GM21360 (cell line): ENCODE measurements around the gene ALPL.

ENCODE experiments used
- ATAC-seq: cut with Tn5 transposase; IDR thresholded peaks from one replicate; pipeline ENCODE4 v1.9.1; 2021; ENCODE audit warnings: mild to moderate bottlenecking, moderate library complexity; ENCODE audit not compliant: unreplicated experiment

Gene ALPL

DNA sequence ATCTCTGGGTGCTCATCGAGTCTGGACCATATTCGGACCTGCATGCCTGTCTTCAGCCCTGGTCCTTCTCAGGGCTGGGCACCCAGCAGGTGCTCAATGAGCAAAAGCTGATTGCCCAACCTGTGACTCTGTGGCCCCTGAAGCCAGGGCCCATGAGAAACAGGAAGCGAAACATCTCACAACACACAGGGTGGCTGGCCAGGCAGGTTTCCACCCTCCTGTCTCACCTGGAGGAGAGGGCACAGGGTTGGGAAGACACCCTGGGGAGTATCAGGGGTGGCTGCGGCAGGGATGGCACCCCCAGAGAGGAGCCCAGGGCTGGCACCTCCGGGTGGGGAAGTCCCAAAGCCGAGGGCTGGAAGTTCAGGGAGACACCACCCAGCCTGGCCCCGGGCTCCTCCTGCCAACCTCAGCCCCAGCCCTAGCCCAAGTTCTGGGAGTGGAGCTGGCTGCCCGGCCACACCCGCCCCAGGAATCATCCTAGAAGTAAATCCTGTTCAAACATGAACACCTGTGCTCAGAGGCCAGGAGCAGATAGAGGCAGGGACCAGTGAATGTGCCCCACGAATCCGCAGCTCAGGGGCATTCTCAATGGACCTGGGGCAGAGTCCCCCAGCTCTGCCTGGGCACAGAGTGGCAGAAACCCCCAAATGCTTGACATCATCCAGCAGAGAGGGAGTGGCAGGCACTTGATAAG is 105.3 kb downstream of the ALPL start:
- no peak for ATAC-seq

DNA sequence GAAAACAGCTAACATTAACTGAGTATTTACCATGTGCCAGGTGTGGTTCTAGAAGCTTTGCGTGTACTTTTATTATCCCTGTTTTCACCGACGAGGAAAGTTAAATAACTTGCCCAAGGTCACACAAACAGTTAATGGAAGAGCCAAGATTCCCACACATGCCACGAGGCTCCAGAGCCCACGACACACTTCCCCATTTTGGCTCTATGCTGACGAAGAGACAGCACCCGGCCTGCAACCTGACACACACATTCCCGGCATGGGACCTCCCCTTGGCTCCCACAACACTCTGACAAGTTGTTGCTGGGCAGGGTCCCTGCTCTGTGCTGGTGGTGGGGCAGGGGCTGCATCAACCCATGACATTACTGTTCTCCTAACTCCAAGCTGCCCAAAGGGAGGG is 107.1 kb downstream of the ALPL start:
- no peak for ATAC-seq

GRCh38 chr1:21617126-21617738 is 108.0 kb downstream of the ALPL start:
- ATAC-seq: no peak

- ATAC-seq: no peak
Observed at GRCh38 chr1:21618059-21618458, 108.8 kb downstream of the ALPL start.

GRCh38 chr1:21618561-21619374 is 109.5 kb downstream of the ALPL start:
- ATAC-seq: no peak

- no peak for ATAC-seq
Observed at GRCh38 chr1:21619375-21619947, 110.2 kb downstream of the ALPL start.

DNA sequence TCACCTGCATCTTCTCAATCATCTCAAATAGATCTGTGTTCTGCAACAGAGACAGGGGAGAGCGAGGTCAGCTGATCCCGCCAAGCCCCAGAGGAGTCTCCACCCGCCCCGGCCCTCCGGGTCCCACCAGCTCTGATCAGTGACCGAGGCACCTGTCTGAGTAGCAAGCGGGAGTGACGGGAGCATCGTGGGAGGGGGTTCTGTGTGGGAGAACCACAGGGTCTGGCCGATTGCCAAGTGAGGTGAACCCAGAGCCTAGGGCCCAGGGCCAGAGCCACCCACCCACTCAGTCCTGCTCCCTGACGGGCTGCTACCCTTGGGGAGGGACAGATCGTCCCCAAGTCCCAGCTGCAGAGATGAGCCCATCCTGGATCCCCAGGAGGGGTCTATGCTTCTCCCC is 110.8 kb downstream of the ALPL start:
- no peak for ATAC-seq

GRCh38 chr1:21620496-21620895 is 111.3 kb downstream of the ALPL start:
- no peak for ATAC-seq

DNA sequence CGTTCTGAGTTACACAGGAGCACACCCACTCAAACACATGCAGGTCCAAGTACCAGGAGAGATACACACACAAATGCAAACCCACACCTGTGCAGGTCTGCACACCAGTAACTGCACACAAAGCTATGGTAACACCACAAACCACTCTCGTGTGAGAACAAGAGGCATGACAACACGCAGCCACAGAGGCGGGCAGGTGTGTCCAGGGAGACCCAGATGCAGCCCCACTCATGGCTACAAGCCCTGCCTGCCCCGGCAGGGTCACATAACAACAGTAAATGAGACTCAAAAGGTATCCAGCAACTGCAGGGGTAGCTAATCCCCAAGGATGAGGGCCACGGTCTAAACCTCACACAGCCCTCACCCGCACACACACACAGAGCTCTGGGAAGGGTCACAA is 111.8 kb downstream of the ALPL start:
- no peak for ATAC-seq

- no peak for ATAC-seq
Observed at GRCh38 chr1:21621761-21622436, 112.7 kb downstream of the ALPL start.

- no peak for ATAC-seq
Observed at GRCh38 chr1:21622466-21623315, 113.5 kb downstream of the ALPL start.

- no peak for ATAC-seq
Observed at GRCh38 chr1:21623410-21623961, 114.3 kb downstream of the ALPL start.

GRCh38 chr1:21624571-21625389 is 115.6 kb downstream of the ALPL start:
- no peak for ATAC-seq

GRCh38 chr1:21625390-21626190 is 116.4 kb downstream of the ALPL start:
- ATAC-seq: no peak

- no peak for ATAC-seq
Observed at GRCh38 chr1:21626921-21627339, 117.7 kb downstream of the ALPL start.
